Vagina (tissue), 2 donors: ENCODE measurements around the gene ZBTB20. TPM values are rescaled to one million over a fixed set of nuclear protein-coding genes. Genes with fewer than 3 reads are reported as not detected.

ENCODE experiments used
- DNase-seq, 2 donors: peaks; one replicate each; pipeline ENCODE4 v3.0.0-alpha.2; 2017; ENCODE audit errors: extremely low spot score in 2 of 2
- H3K27ac ChIP-seq: fragments of 200-600 bp; sonication (generic); one replicate; pipeline ENCODE4 v1.5.1; 2019
- H3K27me3 ChIP-seq: fragments of 200-600 bp; sonication (generic); one replicate; pipeline ENCODE4 v1.5.1; 2019
- H3K36me3 ChIP-seq, 2 donors: fragments of 200-600 bp; sonication (generic); one replicate each; pipeline ENCODE4 v1.5.1; 2017 to 2019
- H3K4me1 ChIP-seq: fragments of 200-600 bp; sonication (generic); one replicate; pipeline ENCODE4 v1.5.1; 2019
- H3K4me3 ChIP-seq, 2 donors: fragments of 200-600 bp; sonication (generic); 1 replicate in 1 of 2; 2 replicates in 1 of 2; pipeline ENCODE4 v1.5.1; 2016 to 2019
- H3K9me3 ChIP-seq: fragments of 200-600 bp; sonication (generic); one replicate; pipeline ENCODE4 v1.5.1; 2019
- POLR2A ChIP-seq, 2 donors: fragments of 450-650 bp; IDR thresholded peaks; one replicate each; pipeline ENCODE4 v1.6.1; 2017; ENCODE audit warnings: antibody characterized with exemption in 2 of 2, mild to moderate bottlenecking in 2 of 2, moderate library complexity in 2 of 2
- POLR2AphosphoS5 ChIP-seq, 2 donors: sonication (generic); formaldehyde crosslinking; IDR thresholded peaks; one replicate each; pipeline ENCODE4 v1.9.0; 2017; ENCODE audit warnings: antibody characterized with exemption in 2 of 2, mild to moderate bottlenecking in 2 of 2, low read depth in 1 of 2; ENCODE audit not compliant: insufficient read depth in 1 of 2
- intact Hi-C: fragments of 100-400 bp; cut with DNase I; formaldehyde crosslinking; loops from one replicate; pipeline ENCODE4 v1.15.1; 2023
- total RNA-seq: library from RNA; depleted of rRNA; stranded (reverse); fragments of >200 nt; gene quantifications from one replicate; pipeline ENCODE4 v1.2.3, GENCODE V29; 2016
- TF ChIP-seq, protein P1 (sequence below), 3 experiments: fragments of 450-650 bp in 2 of 3; fragments of 200-600 bp in 1 of 3; sonication (generic) in 1 of 3; IDR thresholded peaks; one replicate each; pipeline ENCODE4 v1.5.1; 2017 to 2019; ENCODE audit warnings: antibody characterized with exemption in 3 of 3, mild to moderate bottlenecking in 2 of 3, moderate library complexity in 2 of 3

Gene ZBTB20
- total RNA-seq, 1 donor from 2014 or later = 64.8 TPM

DNA sequence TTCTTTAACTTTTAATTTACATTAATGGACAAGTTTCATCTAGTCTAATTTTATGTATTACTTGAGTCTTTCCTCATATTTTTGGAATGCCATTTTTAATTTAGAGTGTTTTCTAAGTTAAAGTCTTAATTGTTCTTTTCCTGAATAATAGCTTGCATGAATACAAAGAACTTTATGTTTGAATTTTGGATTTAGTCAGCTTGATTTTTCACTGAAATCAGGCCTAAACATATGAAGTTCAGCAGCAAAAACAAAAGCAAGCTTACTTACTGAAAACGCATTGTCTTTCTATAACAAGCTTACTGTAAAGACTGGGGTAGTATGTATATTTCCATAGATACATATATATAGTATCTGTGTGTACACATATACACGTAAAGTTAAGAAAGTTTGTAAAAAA is 126.0 kb downstream of the ZBTB20 start:
- TF ChIP-seq POLR2A (IDR thresholded peaks at IDR 0.05) (no peak), POLR2AphosphoS5 (IDR thresholded peaks at IDR 0.05; ENCODE audit: insufficient read depth in 1 of 2, low read depth in 1 of 2) (no peak)
- TF ChIP-seq, protein P1, sequence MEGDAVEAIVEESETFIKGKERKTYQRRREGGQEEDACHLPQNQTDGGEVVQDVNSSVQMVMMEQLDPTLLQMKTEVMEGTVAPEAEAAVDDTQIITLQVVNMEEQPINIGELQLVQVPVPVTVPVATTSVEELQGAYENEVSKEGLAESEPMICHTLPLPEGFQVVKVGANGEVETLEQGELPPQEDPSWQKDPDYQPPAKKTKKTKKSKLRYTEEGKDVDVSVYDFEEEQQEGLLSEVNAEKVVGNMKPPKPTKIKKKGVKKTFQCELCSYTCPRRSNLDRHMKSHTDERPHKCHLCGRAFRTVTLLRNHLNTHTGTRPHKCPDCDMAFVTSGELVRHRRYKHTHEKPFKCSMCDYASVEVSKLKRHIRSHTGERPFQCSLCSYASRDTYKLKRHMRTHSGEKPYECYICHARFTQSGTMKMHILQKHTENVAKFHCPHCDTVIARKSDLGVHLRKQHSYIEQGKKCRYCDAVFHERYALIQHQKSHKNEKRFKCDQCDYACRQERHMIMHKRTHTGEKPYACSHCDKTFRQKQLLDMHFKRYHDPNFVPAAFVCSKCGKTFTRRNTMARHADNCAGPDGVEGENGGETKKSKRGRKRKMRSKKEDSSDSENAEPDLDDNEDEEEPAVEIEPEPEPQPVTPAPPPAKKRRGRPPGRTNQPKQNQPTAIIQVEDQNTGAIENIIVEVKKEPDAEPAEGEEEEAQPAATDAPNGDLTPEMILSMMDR (IDR thresholded peaks at IDR 0.05) = no peak
- no peaks in the 10 kb centered on the region for H3K27me3 ChIP-seq
- H3K4me3 ChIP-seq = no peak overlapping the region
- no peak overlapping the region for H3K27ac ChIP-seq
- intact Hi-C loops = no loop called here
- peaks cover 24% of the 10 kb centered on the region for H3K4me1 ChIP-seq
- no peaks in the 10 kb centered on the region for H3K9me3 ChIP-seq
- H3K36me3 ChIP-seq = no peaks in the 10 kb centered on the region
- no peak for DNase-seq

- TF ChIP-seq POLR2AphosphoS5 (IDR thresholded peaks at IDR 0.05; ENCODE audit: insufficient read depth in 1 of 2, low read depth in 1 of 2) = peak in 1 of 2 donors; percentile 44
- no peak for TF ChIP-seq POLR2A (IDR thresholded peaks at IDR 0.05)
- TF ChIP-seq, protein P1 (IDR thresholded peaks at IDR 0.05) = no peak
- intact Hi-C loops = no loop called here
- Histone ChIP-seq H3K27ac (no peak overlapping the region), H3K4me1 (peaks cover 24% of the 10 kb centered on the region), H3K9me3 (no peaks in the 10 kb centered on the region), H3K27me3 (no peaks in the 10 kb centered on the region), H3K4me3 (no peak overlapping the region), H3K36me3 (no peaks in the 10 kb centered on the region)
- no peak for DNase-seq
Measured at GRCh38 chr3:115019900-115020299, 127.2 kb downstream of the ZBTB20 start.

GRCh38 chr3:115018694-115019093 is 128.4 kb downstream of the ZBTB20 start:
- H3K4me3 ChIP-seq = no peak overlapping the region
- TF ChIP-seq, protein P1 (IDR thresholded peaks at IDR 0.05) = no peak
- TF ChIP-seq POLR2AphosphoS5 (IDR thresholded peaks at IDR 0.05; ENCODE audit: insufficient read depth in 1 of 2, low read depth in 1 of 2) = peak in 1 of 2 donors; percentile 57
- DNase-seq = no peak
- intact Hi-C loops = no loop called here
- H3K27ac ChIP-seq = no peak overlapping the region
- peaks cover 24% of the 10 kb centered on the region for H3K4me1 ChIP-seq
- H3K36me3 ChIP-seq = no peaks in the 10 kb centered on the region
- no peaks in the 10 kb centered on the region for H3K27me3 ChIP-seq
- no peaks in the 10 kb centered on the region for H3K9me3 ChIP-seq

- Histone ChIP-seq H3K9me3 (no peaks in the 10 kb centered on the region), H3K27me3 (no peaks in the 10 kb centered on the region), H3K36me3 (no peaks in the 10 kb centered on the region), H3K4me3 (no peak overlapping the region), H3K4me1 (no peaks in the 10 kb centered on the region), H3K27ac (no peak overlapping the region)
- DNase-seq = no peak
- intact Hi-C loops = no loop called here
- TF ChIP-seq, protein P1 (IDR thresholded peaks at IDR 0.05) = no peak
- no peak for TF ChIP-seq POLR2A (IDR thresholded peaks at IDR 0.05)
- no peak for TF ChIP-seq POLR2AphosphoS5 (IDR thresholded peaks at IDR 0.05; ENCODE audit: insufficient read depth in 1 of 2, low read depth in 1 of 2)
Measured at GRCh38 chr3:115007966-115008365, 139.1 kb downstream of the ZBTB20 start.

GRCh38 chr3:115004201-115005140 is 142.6 kb downstream of the ZBTB20 start:
- TF ChIP-seq POLR2A (IDR thresholded peaks at IDR 0.05) (no peak), POLR2AphosphoS5 (IDR thresholded peaks at IDR 0.05; ENCODE audit: insufficient read depth in 1 of 2, low read depth in 1 of 2) (no peak)
- TF ChIP-seq, protein P1 (IDR thresholded peaks at IDR 0.05) = no peak
- Histone ChIP-seq H3K4me3 (no peak overlapping the region), H3K27me3 (no peaks in the 10 kb centered on the region), H3K9me3 (peaks cover 4% of the 10 kb centered on the region), H3K27ac (no peak overlapping the region), H3K4me1 (no peaks in the 10 kb centered on the region), H3K36me3 (no peaks in the 10 kb centered on the region)
- DNase-seq = no peak
- intact Hi-C loops = no loop called here
